GM12801 (cell line): Measurements from ENCODE around the gene SLC4A8.

Experiments used
- TF ChIP-seq, protein P1 (sequence below): IDR thresholded peaks from one replicate; pipeline ENCODE4 v1.5.1; 2011; ENCODE audit warnings: control low read depth; ENCODE audit not compliant: insufficient read length; ENCODE audit errors: extremely low read depth

Gene SLC4A8

DNA sequence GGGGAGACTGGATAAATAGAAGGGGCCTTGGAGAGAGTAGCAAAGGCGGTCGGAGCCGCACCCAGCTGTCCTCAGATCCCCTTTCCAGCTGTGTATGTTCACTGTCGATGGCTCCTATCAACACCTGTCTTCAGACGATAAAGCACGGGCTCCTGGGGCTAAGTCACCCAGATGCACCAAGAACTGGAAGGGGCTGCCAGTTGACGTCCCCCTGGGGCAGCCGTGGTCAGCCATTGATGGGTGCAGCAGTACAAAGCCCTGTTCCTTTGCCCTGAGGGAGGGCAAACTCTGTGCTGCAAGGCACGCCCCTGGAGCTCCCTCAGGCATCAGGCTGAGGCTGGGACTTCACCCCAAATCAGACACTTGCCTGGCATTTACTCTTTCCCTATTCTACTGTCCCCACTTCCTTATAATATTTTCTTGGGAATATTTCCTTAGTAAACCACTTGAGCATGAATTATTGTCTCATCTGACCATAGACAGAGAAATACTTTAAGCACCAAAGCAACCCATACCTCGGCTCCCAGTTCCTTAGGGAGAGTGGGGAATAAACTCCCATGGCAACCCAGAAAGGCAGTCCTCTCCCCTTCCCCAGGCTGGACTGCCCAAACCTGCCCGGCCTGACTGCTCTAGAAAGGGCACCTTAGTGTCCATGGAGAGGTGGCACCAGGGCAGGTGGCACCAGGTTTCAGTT is 106.8 kb downstream of the SLC4A8 start:
- TF ChIP-seq, protein P1, sequence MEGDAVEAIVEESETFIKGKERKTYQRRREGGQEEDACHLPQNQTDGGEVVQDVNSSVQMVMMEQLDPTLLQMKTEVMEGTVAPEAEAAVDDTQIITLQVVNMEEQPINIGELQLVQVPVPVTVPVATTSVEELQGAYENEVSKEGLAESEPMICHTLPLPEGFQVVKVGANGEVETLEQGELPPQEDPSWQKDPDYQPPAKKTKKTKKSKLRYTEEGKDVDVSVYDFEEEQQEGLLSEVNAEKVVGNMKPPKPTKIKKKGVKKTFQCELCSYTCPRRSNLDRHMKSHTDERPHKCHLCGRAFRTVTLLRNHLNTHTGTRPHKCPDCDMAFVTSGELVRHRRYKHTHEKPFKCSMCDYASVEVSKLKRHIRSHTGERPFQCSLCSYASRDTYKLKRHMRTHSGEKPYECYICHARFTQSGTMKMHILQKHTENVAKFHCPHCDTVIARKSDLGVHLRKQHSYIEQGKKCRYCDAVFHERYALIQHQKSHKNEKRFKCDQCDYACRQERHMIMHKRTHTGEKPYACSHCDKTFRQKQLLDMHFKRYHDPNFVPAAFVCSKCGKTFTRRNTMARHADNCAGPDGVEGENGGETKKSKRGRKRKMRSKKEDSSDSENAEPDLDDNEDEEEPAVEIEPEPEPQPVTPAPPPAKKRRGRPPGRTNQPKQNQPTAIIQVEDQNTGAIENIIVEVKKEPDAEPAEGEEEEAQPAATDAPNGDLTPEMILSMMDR: no peak

DNA sequence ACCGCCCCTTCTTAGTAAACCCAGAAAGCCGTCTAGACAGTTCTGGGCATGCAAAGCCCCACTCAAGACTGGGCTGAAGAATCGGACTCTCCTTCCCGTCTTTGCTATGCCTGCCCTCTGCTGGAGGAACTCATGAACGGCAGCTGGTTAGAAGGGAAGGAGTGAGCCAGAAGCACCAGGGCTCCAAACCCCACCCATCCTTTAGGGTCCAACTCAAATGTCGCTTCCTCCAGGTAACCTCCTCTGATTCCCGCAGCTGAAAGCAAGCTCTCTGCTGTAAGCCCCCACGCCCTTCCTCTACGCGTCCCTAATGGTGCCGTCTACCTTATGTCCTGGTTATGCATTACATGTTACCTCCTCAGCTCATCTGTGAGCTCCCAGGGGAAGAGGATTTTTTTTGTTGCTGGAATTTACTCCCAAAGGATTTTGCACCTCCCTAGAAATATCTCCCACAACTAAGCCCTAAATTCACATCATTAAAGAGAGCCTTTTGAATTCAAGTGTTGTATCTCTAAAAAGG is 107.4 kb downstream of the SLC4A8 start:
- TF ChIP-seq, protein P1: no peak

DNA sequence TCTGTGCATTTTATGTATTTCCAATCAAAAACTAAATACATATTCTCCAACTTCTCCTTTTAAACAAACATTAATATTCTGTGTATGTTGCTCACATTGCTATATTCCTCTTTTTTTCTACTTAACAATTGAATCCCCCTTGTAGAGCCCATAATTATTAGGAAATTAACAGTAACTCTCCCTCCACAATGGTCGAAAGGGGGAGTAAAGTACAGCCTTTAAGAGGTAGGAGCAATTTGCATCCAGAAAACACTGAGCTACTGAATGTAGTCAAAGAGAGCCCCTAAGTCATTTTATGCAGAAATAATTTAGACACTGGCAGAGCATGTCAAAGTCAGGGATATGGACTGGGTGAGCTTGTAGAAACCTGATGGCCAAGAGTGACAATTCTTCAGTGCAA is 109.2 kb downstream of the SLC4A8 start:
- TF ChIP-seq, protein P1: no peak

DNA sequence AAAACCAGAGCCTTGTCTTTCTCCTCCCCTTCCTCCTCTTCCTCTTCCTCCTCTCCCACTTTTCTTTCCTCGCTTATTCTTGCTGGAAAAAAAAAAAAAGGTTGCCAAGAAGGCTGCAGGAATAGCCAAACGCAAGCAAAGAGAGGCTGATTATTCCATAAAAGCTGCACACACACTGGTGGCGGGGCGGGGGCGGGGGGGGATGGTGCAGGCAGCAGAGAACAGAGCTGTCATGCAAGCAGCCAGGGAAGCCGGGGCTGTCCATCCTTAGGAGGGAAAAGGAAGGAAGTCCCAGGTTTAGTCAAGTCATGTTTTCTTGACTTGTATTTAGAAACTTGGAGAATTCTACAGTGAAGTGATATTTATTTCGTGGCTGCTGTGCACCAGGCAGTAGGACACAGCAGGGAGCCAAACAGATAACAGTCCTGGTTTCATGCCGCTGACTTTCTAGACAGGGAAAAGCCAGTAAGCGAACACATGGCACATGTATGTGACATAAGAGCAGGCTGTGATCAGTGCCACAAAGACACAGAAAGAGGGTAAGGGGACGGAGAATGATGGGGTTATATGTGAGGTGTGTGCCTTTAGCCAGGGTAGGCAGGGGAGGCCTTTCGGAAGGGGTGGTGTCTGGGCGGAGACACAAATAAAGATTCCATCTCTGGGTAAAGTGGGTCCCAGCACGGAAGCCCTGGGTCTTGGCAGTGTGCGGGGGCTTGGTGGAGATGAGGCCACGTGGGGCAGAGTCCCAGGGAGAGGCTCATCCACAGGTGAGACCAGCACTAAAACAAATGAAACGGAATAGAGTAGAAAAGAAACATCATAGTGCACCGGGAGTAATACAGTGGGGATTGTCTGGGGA is 109.8 kb downstream of the SLC4A8 start:
- TF ChIP-seq, protein P1: no peak

DNA sequence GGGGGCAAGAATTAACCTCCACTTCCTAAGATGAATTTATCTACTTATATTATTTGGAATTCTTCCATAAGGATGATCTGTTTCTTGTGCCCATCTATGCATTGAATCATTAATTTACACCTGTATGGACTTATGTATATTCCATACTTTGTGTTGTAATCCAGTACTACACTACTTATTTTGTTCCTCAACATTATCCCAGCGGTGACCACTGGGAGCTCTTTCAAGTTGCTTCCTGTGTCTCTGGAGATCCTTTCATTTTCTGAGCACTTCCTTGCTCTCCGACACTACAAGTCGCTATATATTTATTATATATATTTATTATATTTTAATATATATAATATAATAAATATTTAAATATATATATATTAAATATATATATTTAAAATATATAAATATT is 111.5 kb downstream of the SLC4A8 start:
- TF ChIP-seq, protein P1: no peak

DNA sequence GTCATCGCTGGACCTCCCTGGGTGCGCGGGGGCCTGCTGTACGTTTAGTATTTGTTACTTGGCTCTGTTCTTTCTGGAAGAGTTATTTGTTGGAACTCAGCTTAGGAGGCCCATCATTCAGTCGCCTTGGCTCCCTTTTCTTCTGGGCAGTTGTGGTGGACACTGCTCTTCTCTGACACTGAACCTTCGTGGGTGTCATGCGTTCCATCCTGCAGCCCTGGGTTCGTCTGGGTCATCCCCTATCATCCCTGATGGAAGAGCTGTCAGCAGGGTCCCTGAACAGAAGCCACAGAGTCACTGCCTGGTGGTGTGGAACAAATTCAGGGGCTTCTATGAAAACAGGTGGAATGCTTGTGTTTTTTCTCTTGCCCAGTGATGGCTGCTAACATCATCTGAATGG is 113.5 kb downstream of the SLC4A8 start:
- TF ChIP-seq, protein P1: no peak

DNA sequence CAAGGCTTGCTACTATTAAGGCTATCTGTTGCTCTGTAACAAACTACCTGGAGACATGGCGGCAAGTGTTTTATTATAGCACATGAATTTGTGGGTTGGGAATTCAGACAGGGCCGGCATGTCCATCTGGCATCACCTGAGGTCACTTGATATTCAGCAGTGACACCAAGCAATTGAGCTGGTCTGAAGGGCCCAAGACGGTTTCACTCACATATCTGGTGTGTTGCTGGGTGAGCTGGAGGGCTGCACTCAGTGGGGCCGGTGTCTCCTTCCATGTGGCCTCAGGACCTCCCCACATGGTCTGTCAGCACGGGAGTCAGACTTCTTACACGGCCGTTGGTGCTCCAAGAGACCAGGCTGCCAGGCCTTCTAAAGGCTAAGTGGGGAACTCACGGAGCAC is 114.0 kb downstream of the SLC4A8 start:
- TF ChIP-seq, protein P1: no peak
